Kidney (tissue), 14 donors: ENCODE measurements around the gene ARHGAP40. TPM values are rescaled to one million over a fixed set of nuclear protein-coding genes. Genes with fewer than 3 reads are reported as not detected.

ENCODE experiments used
- DNase-seq, 5 donors: peaks; one replicate each; pipeline ENCODE4 v3.0.0-alpha.2; 2013 to 2020
- FAIRE-seq: peaks from 2 replicates; lab custom pipeline; 2012; peaks lifted over from hg19 to GRCh38; lab: Jason Lieb, UNC
- H3K27ac ChIP-seq, 2 donors: one replicate each; pipeline ENCODE4 v1.7.0; 2013; ENCODE audit warnings: low read depth in 2 of 2, low read length in 2 of 2, inconsistent platforms in 1 of 2
- H3K27me3 ChIP-seq: one replicate; pipeline ENCODE4 v1.7.1; 2013; ENCODE audit warnings: low read length, inconsistent platforms; ENCODE audit not compliant: control insufficient read depth, insufficient read depth
- H3K36me3 ChIP-seq, 3 donors: one replicate each; pipeline versions ENCODE4 v1.7.0 to v1.7.1; 2013; ENCODE audit warnings: low read length in 3 of 3, control low read depth in 1 of 3, inconsistent platforms in 1 of 3; ENCODE audit not compliant: insufficient read depth in 3 of 3, control insufficient read depth in 2 of 3
- H3K4me1 ChIP-seq, 3 donors: one replicate each; pipeline versions ENCODE4 v1.7.0 to v1.7.1; 2013; ENCODE audit warnings: low read length in 3 of 3, inconsistent platforms in 1 of 3, low read depth in 1 of 3; ENCODE audit not compliant: control insufficient read depth in 2 of 3, insufficient read depth in 2 of 3
- H3K4me3 ChIP-seq, 3 donors: one replicate each; pipeline versions ENCODE4 v1.7.0 to v1.8.1; 2013; ENCODE audit warnings: low read length in 3 of 3, control low read depth in 1 of 3, inconsistent platforms in 1 of 3
- H3K9ac ChIP-seq, 3 donors: one replicate each; pipeline versions ENCODE4 v1.7.0 to v1.7.1; 2013; ENCODE audit warnings: low read length in 3 of 3, control low read depth in 1 of 3, inconsistent platforms in 1 of 3
- H3K9me3 ChIP-seq, 3 donors: one replicate each; pipeline versions ENCODE4 v1.7.0 to v1.7.1; 2013; ENCODE audit warnings: low read length in 3 of 3, control low read depth in 1 of 3, inconsistent platforms in 1 of 3; ENCODE audit not compliant: control insufficient read depth in 2 of 3, insufficient read depth in 1 of 3
- CTCF ChIP-seq: IDR thresholded peaks from 3 replicates; pipeline ENCODE4 v1.5.1; 2012; ENCODE audit warnings: mild to moderate bottlenecking, moderate library complexity, borderline replicate concordance; ENCODE audit not compliant: insufficient read depth; ENCODE audit errors: extremely low read depth
- intact Hi-C: fragments of 100-400 bp; cut with DNase I; formaldehyde crosslinking; loops from one replicate; pipeline ENCODE4 v1.11.1; 2022
- polyA plus RNA-seq: library from polyadenylated mRNA; stranded (reverse); fragments of 350-450 nt; fragmentation: Illumina TruSeq; extraction: RNeasy Lipid Tissue Mini Kit (QIAGEN cat#74804); gene quantifications from one replicate; pipeline ENCODE4 v1.2.3, GENCODE V29; 2014; ENCODE audit warnings: low read depth, low replicate concordance; ENCODE audit not compliant: insufficient read depth
- total RNA-seq: library from RNA; stranded (reverse); fragmentation: NEBNext Ultra II Directional; extraction: Animal tissue kit (Norgen Biotek cat#: 25700); gene quantifications from one replicate; pipeline ENCODE4 v1.2.1, GENCODE V29; 2021
- donor health status: control.
- donor health status: control.
- donor health status: control.
- donor health status: control.
- donor health status: control.
- donor health status: DM: yes; HTN: yes; CAD: no.
- donor health status: Normal renal cell carcinoma (clear cell type).

ARHGAP40 gene
- total and polyA plus RNA-seq, 2 donors from 2014 or later: 1.3 to 20.2 TPM

GRCh38 chr20:38660429-38660828 lies 58.8 kb downstream of the ARHGAP40 start:
- H3K4me3 ChIP-seq: no peak overlapping the region
- H3K9ac ChIP-seq: no peak overlapping the region
- intact Hi-C loops: no loop called here
- no peaks in the 10 kb centered on the region for H3K36me3 ChIP-seq
- no peaks in the 10 kb centered on the region for H3K9me3 ChIP-seq
- no peak overlapping the region for H3K27ac ChIP-seq
- H3K27me3 ChIP-seq: no peaks in the 10 kb centered on the region
- no peaks in the 10 kb centered on the region for H3K4me1 ChIP-seq
- TF ChIP-seq CTCF: no peak
- DNase-seq (no peak), FAIRE-seq (no peak)

DNA sequence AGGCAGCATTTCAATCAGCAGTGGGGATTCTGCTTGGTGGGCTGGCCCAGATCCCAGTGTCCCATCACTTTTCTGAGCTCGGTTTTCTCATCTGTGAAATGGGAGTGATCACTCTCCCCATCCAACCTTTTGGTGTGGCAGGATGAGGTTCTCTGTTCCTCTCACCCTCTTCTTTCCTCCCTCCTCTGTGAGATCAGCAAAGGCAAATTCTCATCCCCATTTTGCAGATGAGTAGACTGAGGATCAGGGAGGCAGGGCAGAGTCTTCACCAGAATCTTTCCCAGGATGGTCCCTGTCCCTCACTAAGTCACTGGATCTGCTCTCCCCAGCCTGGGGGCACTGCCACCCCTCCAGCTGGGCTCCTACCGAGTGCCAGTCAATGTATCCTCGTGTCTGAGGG lies 62.1 kb downstream of the ARHGAP40 start:
- no peak for DNase-seq
- Histone ChIP-seq H3K27ac (no peak overlapping the region), H3K36me3 (no peaks in the 10 kb centered on the region), H3K9me3 (no peaks in the 10 kb centered on the region), H3K4me3 (no peak overlapping the region), H3K4me1 (no peaks in the 10 kb centered on the region), H3K9ac (no peak overlapping the region), H3K27me3 (no peaks in the 10 kb centered on the region)
- no peak for FAIRE-seq
- no peak for TF ChIP-seq CTCF
- intact Hi-C loops: no loop called here

- H3K27me3 ChIP-seq: no peaks in the 10 kb centered on the region
- H3K9me3 ChIP-seq: no peaks in the 10 kb centered on the region
- no peaks in the 10 kb centered on the region for H3K4me1 ChIP-seq
- no peaks in the 10 kb centered on the region for H3K36me3 ChIP-seq
- no peak overlapping the region for H3K4me3 ChIP-seq
- DNase-seq: no peak
- no peak for FAIRE-seq
- no peak for TF ChIP-seq CTCF
- H3K9ac ChIP-seq: no peak overlapping the region
- H3K27ac ChIP-seq: no peak overlapping the region
- intact Hi-C loops: no loop called here
Observed at GRCh38 chr20:38664284-38664683, 62.7 kb downstream of the ARHGAP40 start.

GRCh38 chr20:38665094-38665493 lies 63.5 kb downstream of the ARHGAP40 start:
- no peak overlapping the region for H3K4me3 ChIP-seq
- no peak overlapping the region for H3K9ac ChIP-seq
- no peaks in the 10 kb centered on the region for H3K36me3 ChIP-seq
- FAIRE-seq: no peak
- no peak overlapping the region for H3K27ac ChIP-seq
- intact Hi-C loops: no loop called here
- H3K4me1 ChIP-seq: no peaks in the 10 kb centered on the region
- TF ChIP-seq CTCF: no peak
- no peaks in the 10 kb centered on the region for H3K9me3 ChIP-seq
- H3K27me3 ChIP-seq: no peaks in the 10 kb centered on the region
- peak in 2 of 5 donors; percentile 31 to 41 for DNase-seq
